ENCODE data around the gene HERPUD1.

DNA sequence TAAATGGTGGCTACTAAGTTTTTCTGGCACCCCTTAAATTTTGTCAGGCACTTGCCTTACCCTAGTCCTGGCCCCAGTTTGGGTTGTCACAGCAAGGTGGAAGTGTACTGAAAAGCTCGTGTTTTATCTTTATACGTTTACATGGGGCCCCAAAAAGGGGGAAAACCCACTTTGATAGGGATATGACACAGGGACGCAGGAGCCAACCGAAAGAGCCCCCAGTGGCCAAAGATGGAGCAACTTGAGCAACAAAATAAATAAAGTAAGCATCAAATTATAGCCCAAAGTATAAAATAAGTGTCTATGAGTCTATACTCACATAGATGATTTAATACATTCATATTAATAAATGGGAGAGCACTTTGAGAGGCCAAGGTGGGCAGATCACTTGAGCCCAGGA lies 24.8 kb downstream of the HERPUD1 start:
- TF ChIP-seq, protein P1, sequence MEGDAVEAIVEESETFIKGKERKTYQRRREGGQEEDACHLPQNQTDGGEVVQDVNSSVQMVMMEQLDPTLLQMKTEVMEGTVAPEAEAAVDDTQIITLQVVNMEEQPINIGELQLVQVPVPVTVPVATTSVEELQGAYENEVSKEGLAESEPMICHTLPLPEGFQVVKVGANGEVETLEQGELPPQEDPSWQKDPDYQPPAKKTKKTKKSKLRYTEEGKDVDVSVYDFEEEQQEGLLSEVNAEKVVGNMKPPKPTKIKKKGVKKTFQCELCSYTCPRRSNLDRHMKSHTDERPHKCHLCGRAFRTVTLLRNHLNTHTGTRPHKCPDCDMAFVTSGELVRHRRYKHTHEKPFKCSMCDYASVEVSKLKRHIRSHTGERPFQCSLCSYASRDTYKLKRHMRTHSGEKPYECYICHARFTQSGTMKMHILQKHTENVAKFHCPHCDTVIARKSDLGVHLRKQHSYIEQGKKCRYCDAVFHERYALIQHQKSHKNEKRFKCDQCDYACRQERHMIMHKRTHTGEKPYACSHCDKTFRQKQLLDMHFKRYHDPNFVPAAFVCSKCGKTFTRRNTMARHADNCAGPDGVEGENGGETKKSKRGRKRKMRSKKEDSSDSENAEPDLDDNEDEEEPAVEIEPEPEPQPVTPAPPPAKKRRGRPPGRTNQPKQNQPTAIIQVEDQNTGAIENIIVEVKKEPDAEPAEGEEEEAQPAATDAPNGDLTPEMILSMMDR (IDR thresholded peaks at IDR 0.05), result peak; percentile 14
- no peak for TF ChIP-seq EZH2phosphoT487 (IDR thresholded peaks at IDR 0.05)
- no peak for TF ChIP-seq EZH2 (IDR thresholded peaks at IDR 0.05)

All from neural progenitor cell (in vitro differentiated cells).